Superior temporal gyrus (tissue), 1 donor: ENCODE results near the gene ZBTB43.
"Not testable (repeated sequence)": the region's sequence is repeated elsewhere in the genome, so short reads cannot be mapped to it uniquely, and the experiment has no call there.

ENCODE experiments used
- DNase-seq: peaks from one replicate; pipeline ENCODE4 v3.0.0-alpha.2; 2016; ENCODE audit errors: extremely low spot score

ZBTB43 gene

GRCh38 chr9:126791406-126792230 is 13.2 kb upstream of the ZBTB43 start:
- DNase-seq = no peak

GRCh38 chr9:126793686-126794417 is 11.0 kb upstream of the ZBTB43 start:
- no peak for DNase-seq

GRCh38 chr9:126794441-126794840 is 10.4 kb upstream of the ZBTB43 start:
- DNase-seq = no peak

- DNase-seq = no peak
These were observed 8.1 kb upstream of the ZBTB43 start for GRCh38 chr9:126796758-126797157.

- no peak for DNase-seq
These were observed 6.9 kb upstream of the ZBTB43 start for GRCh38 chr9:126797903-126798302.

- no peak for DNase-seq
These were observed 5.8 kb upstream of the ZBTB43 start for GRCh38 chr9:126799034-126799433.

- no peak for DNase-seq
These were observed 2.4 kb upstream of the ZBTB43 start for GRCh38 chr9:126802318-126803059.

- no peak for DNase-seq
These were observed 593 bp upstream of the ZBTB43 start for GRCh38 chr9:126804198-126804695.

GRCh38 chr9:126805554-126806262 is 868 bp downstream of the ZBTB43 start:
- DNase-seq = no peak

- DNase-seq = no peak
These were observed 1.5 kb downstream of the ZBTB43 start for GRCh38 chr9:126806336-126806735.

GRCh38 chr9:126809068-126809467 is 4.2 kb downstream of the ZBTB43 start:
- no peak for DNase-seq

- DNase-seq = not testable (repeated sequence)
These were observed 5.4 kb downstream of the ZBTB43 start for GRCh38 chr9:126810221-126810620.

GRCh38 chr9:126813072-126813471 is 8.2 kb downstream of the ZBTB43 start:
- no peak for DNase-seq

- DNase-seq = no peak
These were observed 9.3 kb downstream of the ZBTB43 start for GRCh38 chr9:126814091-126814490.

GRCh38 chr9:126817615-126818014 is 12.8 kb downstream of the ZBTB43 start:
- not testable (repeated sequence) for DNase-seq

GRCh38 chr9:126818482-126818881 is 13.6 kb downstream of the ZBTB43 start:
- DNase-seq = no peak

- DNase-seq = no peak
These were observed 14.6 kb downstream of the ZBTB43 start for GRCh38 chr9:126819482-126819881.

GRCh38 chr9:126822278-126822677 is 17.4 kb downstream of the ZBTB43 start:
- peak; percentile 79 for DNase-seq

- DNase-seq = no peak
These were observed 18.0 kb downstream of the ZBTB43 start for GRCh38 chr9:126822873-126823272.

GRCh38 chr9:126824052-126824451 is 19.2 kb downstream of the ZBTB43 start:
- DNase-seq = not testable (repeated sequence)

GRCh38 chr9:126827227-126827626 is 22.4 kb downstream of the ZBTB43 start:
- DNase-seq = no peak
